ENCODE measurements around the gene KIF3A. TPM values are rescaled to one million over a fixed set of nuclear protein-coding genes. Genes with fewer than 3 reads are reported as not detected.

The KIF3A gene
- total RNA-seq, 1 experiment from 2014 or later, result 12.7 TPM

GRCh38 chr5:132729896-132730295 lies 7.5 kb downstream of the KIF3A start:
- Histone ChIP-seq H3K79me2 (ENCODE audit: insufficient read depth, low read length) (no peaks in the 10 kb centered on the region), H3K9me2 (ENCODE audit: insufficient read depth) (no peaks in the 10 kb centered on the region), H3K27ac (ENCODE audit: low read depth, low read length) (no peak overlapping the region), H3K4me3 (replicated peaks in 1 of 2; ENCODE audit: low read depth in 1 of 2, low read length in 2 of 2) (no peak overlapping the region), H3K9me3 (ENCODE audit: control insufficient read depth in 1 of 2, insufficient read depth in 1 of 2, low read depth in 1 of 2, low read length in 2 of 2) (no peaks in the 10 kb centered on the region), H3K27me3 (ENCODE audit: insufficient read depth, low read length) (no peaks in the 10 kb centered on the region), H4K20me1 (ENCODE audit: insufficient read depth) (0 out of 2 replicates have a peak, but pooled peaks cover 5% of the 10 kb centered on the region), H3K4me2 (ENCODE audit: low read length) (no peak overlapping the region), H3K9ac (ENCODE audit: low read length) (no peak overlapping the region), H3K4me1 (ENCODE audit: control insufficient read depth in 1 of 2, insufficient read depth in 2 of 2, low read length in 2 of 2) (no peaks in the 10 kb centered on the region), H3K36me3 (ENCODE audit: control insufficient read depth in 1 of 2, insufficient read depth in 2 of 2, low read length in 2 of 2) (no peaks in the 10 kb centered on the region), H2AFZ (ENCODE audit: low read depth, low read length, poor library complexity, severe bottlenecking) (no peak overlapping the region)
- intact Hi-C loops (cut with micrococcal nuclease), result no loop called here
- RAD21 ChIA-PET (ENCODE audit: low non-redundant PET in 1 of 2, low total read pairs in 2 of 2, uncharacterized antibody in 2 of 2, unreplicated experiment in 2 of 2), result no interaction called here
- POLR2A ChIA-PET, result interaction anchor here (0.6 kb wide), 1 partner anchor 14 kb away, joined by 3 read pairs; no protein-coding TSS in a partner anchor
- CTCF ChIA-PET, result no interaction called here
- DNase-seq (ENCODE audit: low read depth, low spot score) (no peak), ATAC-seq (no peak)
- BruUV-seq (replicated peaks), result no TSS peak
- no peak for TF ChIP-seq SIN3A (IDR thresholded peaks at IDR 0.05; ENCODE audit: low read depth)
- no peak for TF ChIP-seq TCF7L2 (IDR thresholded peaks at IDR 0.05; ENCODE audit: borderline replicate concordance, extremely low read depth, insufficient read depth, insufficient read length)
- TF ChIP-seq ELF1 (IDR thresholded peaks at IDR 0.05; ENCODE audit: borderline replicate concordance, low read depth), result no peak
- TF ChIP-seq JUND (IDR thresholded peaks at IDR 0.05), result no peak
- TF ChIP-seq MAX (IDR thresholded peaks at IDR 0.05), result no peak
- no peak for TF ChIP-seq RAD21 (IDR thresholded peaks at IDR 0.05; ENCODE audit: low read depth)
- TF ChIP-seq CEBPB (IDR thresholded peaks at IDR 0.05; ENCODE audit: low read depth), result no peak
- TF ChIP-seq EZH2phosphoT487 (IDR thresholded peaks at IDR 0.05; ENCODE audit: borderline replicate concordance), result no peak

- no peak overlapping the region for H3K4me2 ChIP-seq (ENCODE audit: low read length)
- no peaks in the 10 kb centered on the region for H3K36me3 ChIP-seq (ENCODE audit: control insufficient read depth in 1 of 2, insufficient read depth in 2 of 2, low read length in 2 of 2)
- no peak overlapping the region for H3K9ac ChIP-seq (ENCODE audit: low read length)
- no peak overlapping the region for H2AFZ ChIP-seq (ENCODE audit: low read depth, low read length, poor library complexity, severe bottlenecking)
- ATAC-seq (no peak), DNase-seq (ENCODE audit: low read depth, low spot score) (no peak)
- 0 out of 2 replicates have a peak, but pooled peaks cover 5% of the 10 kb centered on the region for H4K20me1 ChIP-seq (ENCODE audit: insufficient read depth)
- ChIA-PET POLR2A (no interaction called here), RAD21 (ENCODE audit: low non-redundant PET in 1 of 2, low total read pairs in 2 of 2, uncharacterized antibody in 2 of 2, unreplicated experiment in 2 of 2) (no interaction called here), CTCF (no interaction called here)
- H3K27me3 ChIP-seq (ENCODE audit: insufficient read depth, low read length), result no peaks in the 10 kb centered on the region
- H3K9me3 ChIP-seq (ENCODE audit: control insufficient read depth in 1 of 2, insufficient read depth in 1 of 2, low read depth in 1 of 2, low read length in 2 of 2), result no peaks in the 10 kb centered on the region
- no peaks in the 10 kb centered on the region for H3K4me1 ChIP-seq (ENCODE audit: control insufficient read depth in 1 of 2, insufficient read depth in 2 of 2, low read length in 2 of 2)
- intact Hi-C loops (cut with micrococcal nuclease), result no loop called here
- H3K4me3 ChIP-seq (replicated peaks in 1 of 2; ENCODE audit: low read depth in 1 of 2, low read length in 2 of 2), result no peak overlapping the region
- H3K27ac ChIP-seq (ENCODE audit: low read depth, low read length), result no peak overlapping the region
- no peaks in the 10 kb centered on the region for H3K79me2 ChIP-seq (ENCODE audit: insufficient read depth, low read length)
- no TSS peak for BruUV-seq (replicated peaks)
- H3K9me2 ChIP-seq (ENCODE audit: insufficient read depth), result no peaks in the 10 kb centered on the region
- TF ChIP-seq REST (IDR thresholded peaks at IDR 0.05; ENCODE audit: low read depth) (no peak), EZH2 (IDR thresholded peaks at IDR 0.05) (no peak), ELF1 (IDR thresholded peaks at IDR 0.05; ENCODE audit: borderline replicate concordance, low read depth) (no peak), POLR2A (IDR thresholded peaks at IDR 0.05; ENCODE audit: borderline replicate concordance, extremely low read depth, insufficient read depth, insufficient read length) (no peak), JUND (IDR thresholded peaks at IDR 0.05) (no peak), SP1 (IDR thresholded peaks at IDR 0.05; ENCODE audit: low read depth) (no peak), ZNF274 (IDR thresholded peaks at IDR 0.05; ENCODE audit: low read depth, low read length) (no peak), ATF3 (IDR thresholded peaks at IDR 0.05) (no peak), YY1 (IDR thresholded peaks at IDR 0.05; ENCODE audit: extremely low read depth, insufficient replicate concordance, low read depth, low read length) (no peak), MAX (IDR thresholded peaks at IDR 0.05) (no peak), ZFX (IDR thresholded peaks at IDR 0.05) (no peak)
Measured at GRCh38 chr5:132725745-132726144, 11.6 kb downstream of the KIF3A start.
